Left renal cortex interstitium (tissue), 4 donors: ENCODE results near the gene LCE3E. TPM values are rescaled to one million over a fixed set of nuclear protein-coding genes. Genes with fewer than 3 reads are reported as not detected.
"Not testable (repeated sequence)": the region's sequence is repeated elsewhere in the genome, so short reads cannot be mapped to it uniquely, and the experiment has no call there.

Experiments used
- DNase-seq, 4 donors: peaks; one replicate each; pipeline ENCODE4 v3.0.0-alpha.2; 2013; ENCODE audit warnings: low read depth in 4 of 4, low spot score in 2 of 4, missing footprints in 1 of 4
- polyA plus RNA-seq, 4 donors: library from polyadenylated mRNA; unstranded; fragments of 120-200 nt; gene quantifications; one replicate each; pipeline ENCODE4 v1.2.1, GENCODE V29; 2013; ENCODE audit not compliant: insufficient read length in 4 of 4

LCE3E gene, protein sequence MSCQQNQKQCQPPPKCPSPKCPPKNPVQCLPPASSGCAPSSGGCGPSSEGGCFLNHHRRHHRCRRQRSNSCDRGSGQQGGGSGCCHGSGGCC
- not detected for polyA plus RNA-seq

DNA sequence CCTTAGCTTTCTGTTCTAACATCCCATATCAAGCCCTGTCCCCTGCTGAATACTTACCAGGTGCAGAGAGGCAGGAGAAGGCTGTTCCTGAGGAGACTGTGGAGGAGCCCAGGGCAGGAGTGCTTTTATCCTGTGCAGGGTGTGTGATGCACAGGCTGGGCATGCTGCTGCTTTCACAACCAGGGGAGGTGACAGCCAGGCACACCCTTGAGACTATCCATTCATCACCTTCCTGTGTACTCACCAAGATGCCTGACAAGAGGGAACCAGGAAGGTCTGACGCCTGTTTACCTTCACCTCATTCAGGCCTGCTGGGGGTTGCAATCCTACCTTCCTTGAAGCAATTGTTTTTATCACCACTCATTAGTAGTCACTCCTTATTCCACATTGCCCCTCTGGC, at the start of gene LCE3E:
TSS of gene LCE3E (minus strand) at position 100 of the 400 bp plus-strand sequence. CDS start 572 bp downstream, outside the sequence.
- no peak for DNase-seq

GRCh38 chr1:152613511-152613910, 46.9 kb upstream of the LCE3E start, which contains the start of gene LCE3B:
LCE3B (plus strand) TSS chr1:152613811; CDS start chr1:152613811, 0 bp downstream.
- no peak for DNase-seq

DNA sequence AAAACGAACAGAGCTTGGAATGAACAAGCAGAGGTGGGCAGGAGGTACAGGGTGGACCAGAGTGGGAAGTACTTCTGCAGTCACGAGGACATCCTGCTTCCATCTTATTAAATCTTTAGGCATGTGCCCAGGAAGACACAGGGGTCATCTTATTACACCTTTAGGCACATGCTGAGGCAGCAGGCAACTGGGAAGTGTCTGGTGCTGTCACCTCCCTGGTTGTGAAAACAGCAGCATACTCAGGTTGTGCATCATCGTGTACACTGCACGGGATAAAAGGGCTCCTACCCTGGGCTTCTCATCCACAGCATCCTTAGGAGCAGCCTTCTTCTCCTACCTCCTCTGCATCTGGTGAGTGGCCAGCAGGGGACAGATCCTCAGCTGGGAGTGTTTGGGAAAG, 33.4 kb upstream of the LCE3E start, which contains the start of gene LCE3C:
TSS of gene LCE3C (plus strand) at position 301 of the 400 bp plus-strand sequence. CDS start 498 bp downstream, outside the sequence.
- no peak for DNase-seq

- no peak for DNase-seq
These were observed 30.4 kb upstream of the LCE3E start for GRCh38 chr1:152596986-152597385.

DNA sequence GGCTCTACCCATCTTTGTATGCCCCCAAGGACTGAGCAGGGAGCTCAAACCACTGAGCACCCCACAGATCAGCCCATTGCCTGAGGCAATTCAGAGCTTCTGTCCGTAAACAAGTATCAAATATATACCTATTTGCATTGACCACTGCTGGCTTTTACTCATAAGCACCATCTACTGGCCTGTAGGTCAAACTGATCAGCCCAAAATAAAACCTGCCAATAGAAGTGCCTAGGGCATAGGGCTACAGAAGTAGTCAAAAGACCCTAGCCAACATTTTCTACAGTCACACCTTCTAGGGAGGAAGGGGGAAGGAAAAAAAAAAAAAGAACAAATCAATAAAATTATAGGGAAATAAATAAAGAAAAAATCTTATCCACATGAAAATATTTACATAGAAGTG, 19.0 kb upstream of the LCE3E start:
- DNase-seq: no peak

DNA sequence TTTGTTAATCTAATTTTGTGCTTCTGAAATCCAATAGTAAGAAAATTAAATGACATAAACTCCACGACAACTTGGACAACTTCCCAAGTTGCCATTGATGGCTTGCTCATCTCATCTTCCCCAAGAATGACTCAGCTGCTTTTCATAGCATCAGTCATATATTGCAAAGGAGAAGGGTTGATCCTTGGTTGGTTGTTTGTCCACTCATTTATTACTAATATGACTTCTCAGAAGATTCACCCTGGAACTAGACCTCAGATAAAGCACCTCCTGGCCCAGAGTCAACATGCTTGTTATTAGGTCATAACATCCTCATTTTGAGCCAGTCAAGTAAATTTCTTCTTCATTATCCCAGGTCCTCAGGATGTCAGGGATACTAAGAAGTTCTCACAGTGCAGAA, 16.1 kb upstream of the LCE3E start:
- DNase-seq: no peak

GRCh38 chr1:152580433-152580832, 13.9 kb upstream of the LCE3E start, which contains the start of gene LCE3D:
LCE3D (minus strand) TSS chr1:152580516; CDS start chr1:152579936, 580 bp downstream.
- no peak for DNase-seq

DNA sequence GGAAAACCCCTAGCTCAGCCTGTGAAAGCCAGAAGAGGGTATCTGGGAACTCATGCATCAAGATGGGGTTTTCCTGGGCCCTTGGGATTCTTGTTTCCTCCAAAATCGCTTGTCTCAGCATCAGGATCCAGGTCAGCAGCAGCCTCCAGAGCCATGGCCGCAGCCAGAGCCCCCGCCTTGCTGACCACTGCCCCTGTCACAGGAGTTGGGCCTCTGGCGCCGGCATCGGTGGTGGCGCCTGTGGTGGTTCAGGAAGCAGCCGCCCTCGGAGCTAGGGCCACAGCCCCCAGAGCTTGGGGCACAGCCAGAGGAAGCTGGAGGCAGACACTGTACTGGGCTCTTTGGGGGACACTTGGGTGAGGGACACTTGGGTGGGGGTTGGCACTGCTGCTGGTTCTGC, 12.9 kb upstream of the LCE3E start:
- DNase-seq: not testable (repeated sequence)

GRCh38 chr1:152577168-152577567, 10.6 kb upstream of the LCE3E start:
- no peak for DNase-seq

GRCh38 chr1:152565535-152566215, 905 bp downstream of the LCE3E start:
- DNase-seq: no peak

- no peak for DNase-seq
These were observed 1.5 kb downstream of the LCE3E start for GRCh38 chr1:152565115-152565514.

- not testable (repeated sequence) for DNase-seq
These were observed 18.2 kb downstream of the LCE3E start for GRCh38 chr1:152548358-152548757.

DNA sequence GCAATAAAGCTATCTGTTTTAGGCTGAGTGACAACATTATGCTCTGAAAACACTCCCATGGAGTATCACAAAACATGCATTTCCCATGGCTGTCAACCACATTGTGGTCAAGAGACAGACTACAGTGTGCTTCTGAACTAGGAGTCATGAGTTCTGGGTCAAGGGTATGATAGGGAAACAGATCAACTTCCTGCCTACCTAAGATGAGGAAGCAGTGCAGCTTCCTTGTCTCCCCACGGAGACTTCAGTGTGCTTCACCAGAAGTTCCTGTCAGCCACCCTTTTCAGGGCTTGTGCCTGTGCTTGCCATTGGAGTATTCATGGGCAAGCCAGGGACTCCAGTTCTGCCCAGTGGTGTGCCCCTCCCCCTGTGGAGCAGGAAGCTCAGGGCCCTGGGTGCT, 19.9 kb downstream of the LCE3E start:
- DNase-seq: no peak

DNA sequence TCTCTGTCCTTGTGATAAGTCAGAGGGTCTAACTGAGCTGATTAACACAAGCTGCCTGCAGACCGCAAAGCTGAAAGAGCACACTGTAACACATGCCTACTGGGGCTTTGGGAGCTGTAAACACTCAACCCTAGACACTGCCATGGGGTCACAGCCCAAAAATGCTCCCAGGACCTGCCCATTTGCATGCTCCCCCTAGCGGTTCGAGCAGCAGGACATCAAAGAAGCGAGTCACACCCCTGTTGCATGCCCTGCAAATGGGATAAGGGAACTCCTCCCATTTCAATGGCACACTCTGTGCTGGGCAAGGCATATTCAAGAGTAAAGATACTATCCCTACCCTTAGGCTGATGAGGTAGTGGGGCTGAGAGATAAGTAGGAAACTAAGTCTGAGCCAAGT, 22.8 kb downstream of the LCE3E start:
- no peak for DNase-seq

DNA sequence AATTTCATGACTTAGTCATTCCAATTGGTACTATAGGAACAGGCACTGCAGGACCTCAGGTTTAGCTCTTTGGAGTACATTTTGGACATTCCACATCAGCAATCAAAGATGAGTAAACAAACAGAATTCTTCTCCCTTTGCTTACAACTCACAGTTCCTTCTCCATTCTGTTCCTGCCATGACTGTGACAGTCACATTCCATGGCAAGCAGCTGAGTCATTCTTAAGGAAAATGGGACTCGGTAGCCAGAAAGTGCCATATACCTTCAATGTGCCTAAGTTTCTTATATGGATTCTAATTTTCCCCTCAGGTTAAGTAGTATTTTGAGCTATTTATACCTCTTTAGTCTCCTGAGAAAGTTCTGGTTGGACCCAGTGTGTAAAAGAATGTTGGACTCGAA, 26.7 kb downstream of the LCE3E start:
- no peak for DNase-seq

GRCh38 chr1:152537496-152537895, 29.1 kb downstream of the LCE3E start:
- no peak for DNase-seq

DNA sequence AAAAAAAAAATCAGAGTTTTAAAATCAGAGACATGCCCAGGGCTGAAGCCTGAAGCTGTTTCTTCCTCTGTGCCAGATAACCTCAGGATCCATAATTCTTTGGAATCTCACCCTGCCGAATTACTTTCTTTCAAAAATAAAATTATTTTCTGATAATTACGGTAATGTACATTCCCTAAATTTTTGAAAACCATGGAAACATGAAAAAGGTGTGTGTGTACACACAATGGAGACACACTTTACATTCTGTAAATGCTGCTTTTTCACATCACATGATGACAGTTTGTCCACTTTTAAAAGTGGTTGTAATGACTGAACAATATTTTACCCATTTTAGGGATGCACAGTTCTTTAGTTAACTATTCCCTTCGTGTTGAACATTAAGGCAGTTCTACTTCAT, 30.8 kb downstream of the LCE3E start:
- DNase-seq: no peak

DNA sequence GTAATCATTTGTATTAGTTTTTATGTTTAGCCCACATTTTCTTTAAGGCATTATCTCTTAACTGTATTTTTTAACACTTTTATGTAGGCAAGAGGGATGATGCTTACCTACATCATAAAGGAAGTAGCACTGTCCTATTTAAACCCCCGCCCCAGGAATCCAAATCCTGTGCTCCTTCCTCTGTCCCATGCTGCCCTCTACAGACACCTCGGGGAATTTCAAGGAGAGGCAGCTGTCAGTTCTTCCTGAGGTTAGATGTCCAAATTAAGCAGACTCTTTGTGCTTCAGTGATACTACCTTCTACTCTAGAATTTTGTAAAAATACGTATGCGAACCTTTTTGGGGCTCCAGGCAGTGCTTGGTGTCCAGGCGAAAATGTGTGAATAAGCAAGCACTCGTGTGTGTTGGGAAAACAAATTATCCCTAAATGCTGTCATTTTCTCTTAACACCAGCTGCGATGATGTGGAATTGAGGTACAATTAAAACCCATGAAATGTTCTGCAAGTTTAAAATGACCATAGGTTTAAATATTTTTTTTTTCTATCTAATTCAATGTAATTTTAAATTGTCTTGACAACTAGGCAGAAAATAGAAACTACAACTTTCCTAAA, 33.1 kb downstream of the LCE3E start:
- DNase-seq: peak in 1 of 4 donors; percentile 29

- DNase-seq: no peak
These were observed 41.4 kb downstream of the LCE3E start for GRCh38 chr1:152525080-152525641.

DNA sequence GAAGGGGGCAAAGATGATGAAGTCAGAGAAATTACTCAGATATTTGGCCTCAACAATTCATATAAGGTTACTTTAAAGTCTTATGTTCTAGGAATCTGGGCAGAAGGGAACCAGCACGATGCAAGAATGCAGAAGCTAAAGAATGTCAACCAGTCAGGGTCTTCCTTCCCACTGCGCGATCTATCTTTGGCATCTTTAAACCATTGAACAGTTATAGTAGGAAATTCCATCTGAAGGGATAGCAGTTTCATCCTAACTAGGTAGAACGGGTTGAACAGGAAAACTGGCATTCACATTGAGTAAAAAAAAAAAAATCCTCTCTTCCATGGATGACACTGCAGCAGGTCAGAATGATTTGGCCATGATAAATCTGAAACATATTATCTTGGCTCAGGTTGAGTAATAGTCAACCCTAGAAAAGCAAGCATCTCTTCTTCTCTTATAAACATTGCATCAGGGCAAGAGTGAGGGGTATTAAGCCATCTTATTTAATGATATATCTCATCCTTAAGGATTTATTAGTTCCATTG, 46.0 kb downstream of the LCE3E start:
- no peak for DNase-seq

DNA sequence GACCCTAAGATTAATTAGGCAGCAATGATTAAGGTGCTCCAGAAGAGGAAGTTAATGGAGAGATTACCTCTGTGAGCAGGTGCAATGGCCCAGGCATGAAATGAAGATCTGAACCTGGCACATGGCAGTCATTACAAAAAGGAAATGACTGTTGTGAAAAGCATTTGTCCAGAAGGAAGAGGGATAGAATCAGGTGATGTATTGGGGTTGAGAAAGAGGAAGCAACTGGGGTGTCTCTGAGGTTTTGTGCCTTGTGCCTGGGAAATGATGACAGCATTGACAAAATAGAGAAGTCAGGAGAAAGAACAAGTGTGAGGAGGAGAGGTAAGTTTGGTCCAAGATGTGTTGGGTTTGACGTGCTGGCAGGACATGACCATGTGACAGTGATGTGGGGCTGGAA, 46.7 kb downstream of the LCE3E start:
- DNase-seq: no peak
